HG03039 (cell line): ENCODE data around the gene C3orf52.

Experiments used
- ATAC-seq: cut with Tn5 transposase; IDR thresholded peaks from one replicate; pipeline ENCODE4 v1.9.1; 2021; ENCODE audit warnings: mild to moderate bottlenecking, moderate library complexity; ENCODE audit not compliant: unreplicated experiment

C3orf52 gene

GRCh38 chr3:112134335-112135124 is 48.3 kb downstream of the C3orf52 start:
- no peak for ATAC-seq

- no peak for ATAC-seq
Observed at GRCh38 chr3:112136046-112136445, 49.9 kb downstream of the C3orf52 start.

- ATAC-seq, result no peak
Observed at GRCh38 chr3:112136959-112137693, 50.9 kb downstream of the C3orf52 start.

- ATAC-seq, result no peak
Observed at GRCh38 chr3:112137781-112138180, 51.6 kb downstream of the C3orf52 start.

- no peak for ATAC-seq
Observed at GRCh38 chr3:112138219-112138969, 52.2 kb downstream of the C3orf52 start.

- ATAC-seq, result no peak
Observed at GRCh38 chr3:112140584-112140983, 54.4 kb downstream of the C3orf52 start.

- ATAC-seq, result no peak
Observed at GRCh38 chr3:112141293-112141692, 55.1 kb downstream of the C3orf52 start.

GRCh38 chr3:112143251-112143650 is 57.1 kb downstream of the C3orf52 start:
- no peak for ATAC-seq

- ATAC-seq, result no peak
Observed at GRCh38 chr3:112143689-112144088, 57.5 kb downstream of the C3orf52 start.

- ATAC-seq, result no peak
Observed at GRCh38 chr3:112149136-112149535, 62.9 kb downstream of the C3orf52 start.

GRCh38 chr3:112167758-112168157 is 81.6 kb downstream of the C3orf52 start:
- peak; percentile 64 for ATAC-seq
